ENCODE results near the gene STIP1. TPM values are rescaled to one million over a fixed set of nuclear protein-coding genes. Genes with fewer than 3 reads are reported as not detected.

The STIP1 gene
- total RNA-seq, 4 donors from 2014 or later, result 80.8 to 116 (median 106) TPM

DNA sequence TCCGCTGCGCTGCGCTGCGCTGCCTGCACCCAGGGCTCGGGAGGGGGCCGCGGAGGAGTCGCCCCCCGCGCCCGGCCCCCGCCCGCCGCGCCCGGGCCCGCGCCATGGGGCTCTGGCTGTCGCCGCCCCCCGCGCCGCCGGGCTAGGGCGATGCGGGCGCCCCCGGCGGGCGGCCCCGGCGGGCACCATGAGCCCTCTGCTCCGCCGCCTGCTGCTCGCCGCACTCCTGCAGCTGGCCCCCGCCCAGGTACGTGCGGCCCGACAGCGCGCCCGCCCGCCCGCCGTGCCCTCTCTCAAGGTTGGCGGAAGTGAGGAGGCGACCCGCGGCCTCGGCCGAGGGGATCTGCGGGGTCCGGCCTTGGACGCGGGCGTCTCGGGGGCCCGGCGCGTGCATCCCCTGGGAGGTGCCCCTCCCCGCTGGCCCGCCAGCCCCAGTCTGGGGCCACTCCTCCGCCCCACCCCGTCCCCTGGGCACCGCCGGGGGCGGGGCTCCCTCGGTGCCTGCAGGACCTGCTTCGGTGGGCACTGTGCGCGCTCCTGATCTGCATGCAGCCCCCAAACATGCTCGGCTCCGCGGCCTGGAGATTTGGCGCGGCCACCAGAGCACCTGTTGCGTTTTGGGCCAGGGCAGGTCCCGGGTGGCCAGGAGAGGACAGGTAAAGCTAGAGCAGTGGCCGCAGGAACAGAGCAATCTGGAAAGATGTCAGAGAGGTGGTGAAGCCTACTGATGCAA lies 48.8 kb downstream of the STIP1 start:
- H3K4me3 ChIP-seq (replicated peaks in 1 of 3), result peak overlapping the region; percentile 23 to 66 (median 29)
- H3K36me3 ChIP-seq, result peaks cover 10 to 12% of the 10 kb centered on the region in 2 donors
- WGBS, 2 donors, result 4 to 10% methylated on average over 12 to 24 of the region's 80 CpGs
- no peaks in the 10 kb centered on the region for H3K9me3 ChIP-seq
- peaks cover 30 to 49% of the 10 kb centered on the region in 2 donors for H3K4me1 ChIP-seq
- DNase-seq, result peak; percentile 72
- peak overlapping the region; percentile 50 to 88 (median 78) for H3K27ac ChIP-seq
- TF ChIP-seq CTCF (IDR thresholded peaks at IDR 0.05), result no peak
- peak in 1 of 2 donors; percentile 72 for TF ChIP-seq POLR2A (IDR thresholded peaks at IDR 0.05)
- intact Hi-C loops (cut with DNase I), result no loop called here
- no peaks in the 10 kb centered on the region for H3K27me3 ChIP-seq

DNA sequence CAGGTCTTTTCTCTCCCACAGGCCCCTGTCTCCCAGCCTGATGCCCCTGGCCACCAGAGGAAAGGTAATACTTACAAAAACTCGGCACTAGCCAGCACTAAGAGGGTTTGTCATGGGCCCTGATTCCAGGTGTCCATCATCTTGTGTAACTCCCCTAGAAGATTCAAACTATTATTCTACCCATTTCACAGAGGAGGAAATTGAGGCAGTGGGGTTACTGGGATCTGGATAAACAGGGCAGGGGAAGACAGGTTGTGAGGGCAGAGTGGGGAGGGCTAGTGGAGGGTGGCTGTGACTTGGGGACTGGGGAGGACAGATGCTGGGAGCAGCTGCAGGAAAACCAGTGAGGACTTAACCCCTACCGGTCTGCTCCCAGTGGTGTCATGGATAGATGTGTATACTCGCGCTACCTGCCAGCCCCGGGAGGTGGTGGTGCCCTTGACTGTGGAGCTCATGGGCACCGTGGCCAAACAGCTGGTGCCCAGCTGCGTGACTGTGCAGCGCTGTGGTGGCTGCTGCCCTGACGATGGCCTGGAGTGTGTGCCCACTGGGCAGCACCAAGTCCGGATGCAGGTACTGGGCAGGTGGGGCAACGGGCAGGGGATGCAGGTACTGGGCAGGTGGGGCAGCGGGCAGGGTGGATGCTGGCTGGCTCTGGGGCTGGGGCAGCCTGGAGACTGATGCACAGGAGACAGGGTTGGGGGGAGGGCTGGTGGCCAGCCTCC lies 49.6 kb downstream of the STIP1 start:
- Histone ChIP-seq H3K27me3 (no peaks in the 10 kb centered on the region), H3K4me3 (replicated peaks in 1 of 3) (peak overlapping the region in 2 of 3 donors; percentile 23 to 66), H3K4me1 (peaks cover 35 to 54% of the 10 kb centered on the region in 2 donors), H3K9me3 (no peaks in the 10 kb centered on the region), H3K27ac (peak overlapping the region; percentile 50 to 88 (median 78)), H3K36me3 (peaks cover 10 to 12% of the 10 kb centered on the region in 2 donors)
- DNase-seq, result no peak
- intact Hi-C loops (cut with DNase I), result no loop called here
- 85 to 95% methylated on average over 8 to 10 of the region's 12 CpGs for WGBS, 2 donors
- TF ChIP-seq POLR2A (IDR thresholded peaks at IDR 0.05) (no peak), CTCF (IDR thresholded peaks at IDR 0.05) (no peak)

DNA sequence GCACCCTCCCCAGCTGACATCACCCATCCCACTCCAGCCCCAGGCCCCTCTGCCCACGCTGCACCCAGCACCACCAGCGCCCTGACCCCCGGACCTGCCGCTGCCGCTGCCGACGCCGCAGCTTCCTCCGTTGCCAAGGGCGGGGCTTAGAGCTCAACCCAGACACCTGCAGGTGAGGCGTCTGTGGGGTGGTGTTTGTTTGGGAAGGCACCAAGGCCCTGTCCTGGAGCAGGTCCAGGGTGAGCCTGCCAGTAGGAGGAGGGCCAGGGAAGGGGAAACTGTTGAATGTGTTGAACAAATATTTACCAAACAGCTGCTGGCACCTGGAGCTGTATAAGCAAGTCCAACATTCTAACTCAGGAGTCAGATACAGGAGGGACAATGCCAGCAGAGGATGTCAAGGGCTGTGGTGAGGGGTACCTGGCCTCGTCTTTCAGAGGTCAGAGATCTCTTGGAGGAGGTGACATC lies 51.5 kb downstream of the STIP1 start:
- H3K27me3 ChIP-seq, result no peaks in the 10 kb centered on the region
- no peak overlapping the region for H3K27ac ChIP-seq
- H3K4me3 ChIP-seq (replicated peaks in 1 of 3), result no peak overlapping the region
- intact Hi-C loops (cut with DNase I), result no loop called here
- peaks cover 10 to 12% of the 10 kb centered on the region in 2 donors for H3K36me3 ChIP-seq
- peaks cover 35 to 43% of the 10 kb centered on the region in 2 donors for H3K4me1 ChIP-seq
- TF ChIP-seq CTCF (IDR thresholded peaks at IDR 0.05) (no peak), POLR2A (IDR thresholded peaks at IDR 0.05) (no peak)
- WGBS, 2 donors, result 75 to 85% methylated on average over 4 to 12 of the region's 12 CpGs
- DNase-seq, result no peak
- no peaks in the 10 kb centered on the region for H3K9me3 ChIP-seq

- no peaks in the 10 kb centered on the region for H3K9me3 ChIP-seq
- H3K36me3 ChIP-seq, result peaks cover 10 to 12% of the 10 kb centered on the region in 2 donors
- H3K27me3 ChIP-seq, result no peaks in the 10 kb centered on the region
- peaks cover 41 to 43% of the 10 kb centered on the region in 2 donors for H3K4me1 ChIP-seq
- no peak overlapping the region for H3K4me3 ChIP-seq (replicated peaks in 1 of 3)
- no peak overlapping the region for H3K27ac ChIP-seq
- WGBS, 2 donors, result 82 to 88% methylated on average over 9 of the region's 9 CpGs
- TF ChIP-seq POLR2A (IDR thresholded peaks at IDR 0.05) (no peak), CTCF (IDR thresholded peaks at IDR 0.05) (no peak)
- DNase-seq, result no peak
- intact Hi-C loops (cut with DNase I), result no loop called here
These were observed 52.1 kb downstream of the STIP1 start for GRCh38 chr11:64238076-64238475.

- H3K36me3 ChIP-seq, result peaks cover 10 to 12% of the 10 kb centered on the region in 2 donors
- H3K4me1 ChIP-seq, result peaks cover 32 to 35% of the 10 kb centered on the region in 2 donors
- WGBS, 2 donors, result 86% methylated on average over 5 of the region's 5 CpGs
- no peak for DNase-seq
- TF ChIP-seq POLR2A (IDR thresholded peaks at IDR 0.05) (no peak), CTCF (IDR thresholded peaks at IDR 0.05) (no peak)
- H3K27me3 ChIP-seq, result no peaks in the 10 kb centered on the region
- H3K9me3 ChIP-seq, result no peaks in the 10 kb centered on the region
- H3K27ac ChIP-seq, result no peak overlapping the region
- no peak overlapping the region for H3K4me3 ChIP-seq (replicated peaks in 1 of 3)
- intact Hi-C loops (cut with DNase I), result no loop called here
These were observed 53.0 kb downstream of the STIP1 start for GRCh38 chr11:64238999-64239398.
